ENCODE data around the gene CACNB1.

- TF ChIP-seq CTCF (conservative IDR thresholded peaks at IDR 0.05) (no peak), ZFX (IDR thresholded peaks at IDR 0.05) (no peak)
These were observed 46.1 kb downstream of the CACNB1 start, which contains the start of gene PLXDC1 for GRCh38 chr17:39151150-39151942.
